ENCODE data around the gene MTHFD1L. TPM values are rescaled to one million over a fixed set of nuclear protein-coding genes. Genes with fewer than 3 reads are reported as not detected.

MTHFD1L gene
- total RNA-seq, 5 donors from 2014 or later (not counting 1 experiment from before 2014, with no cell fraction given): 9.3 to 34.2 (median 26.7) TPM

DNA sequence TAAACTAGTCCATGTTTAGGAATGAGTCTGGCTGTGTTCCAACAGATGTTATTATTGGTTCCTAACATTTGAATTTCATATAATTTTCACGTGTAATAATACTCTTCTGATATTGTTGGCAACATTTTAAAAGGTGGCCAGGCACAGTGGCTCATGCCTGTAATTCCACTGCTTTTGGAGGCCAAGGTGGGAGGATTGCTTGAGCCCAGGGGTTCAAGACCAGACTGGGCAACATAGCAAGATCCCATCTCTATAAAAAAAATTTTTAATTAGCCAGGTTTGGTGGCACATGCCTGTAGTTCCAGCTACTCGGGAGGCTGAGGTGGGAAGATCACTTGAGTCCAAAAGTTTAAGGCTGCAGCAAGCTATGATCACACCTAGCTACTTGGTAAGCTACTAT lies 116.2 kb downstream of the MTHFD1L start:
- DNase-seq (no peak), ATAC-seq (replicated peaks in 1 of 4) (no peak)
- no CpG with 5 or more reads among the region's 2 CpGs for WGBS (ENCODE audit: insufficient coverage)
- Mint-ChIP-seq H3K36me3 (peaks cover 13% of the 10 kb centered on the region), H3K9me3 (no peaks in the 10 kb centered on the region), H3K27ac (no peak overlapping the region), H3K27me3 (no peaks in the 10 kb centered on the region), H3K4me3 (no peak overlapping the region), H3K4me1 (no peaks in the 10 kb centered on the region)
- Histone ChIP-seq H3K4me1 (ENCODE audit: control insufficient read depth in 1 of 2, extremely low read depth in 1 of 2, insufficient read depth in 2 of 2, low read length in 2 of 2) (no peaks in the 10 kb centered on the region), H3K9me3 (no peaks in the 10 kb centered on the region), H3K36me3 (ENCODE audit: control insufficient read depth in 2 of 2, extremely low read depth in 1 of 2, insufficient read depth in 1 of 2, low read length in 1 of 2) (no peaks in the 10 kb centered on the region), H3K27ac (ENCODE audit: low read length) (no peak overlapping the region), H3K4me3 (ENCODE audit: control insufficient read depth in 1 of 2, extremely low read depth in 1 of 2, low read length in 1 of 2) (no peak overlapping the region), H3K27me3 (replicated peaks in 1 of 2; ENCODE audit: control insufficient read depth in 2 of 2, extremely low read depth in 1 of 2, insufficient read depth in 2 of 2, low read length in 1 of 2) (no peaks in the 10 kb centered on the region)
- CTCF ChIA-PET: no interaction called here
- POLR2A ChIA-PET: no interaction called here

- H3K27me3 ChIP-seq (replicated peaks in 1 of 2; ENCODE audit: control insufficient read depth in 2 of 2, extremely low read depth in 1 of 2, insufficient read depth in 2 of 2, low read length in 1 of 2): no peaks in the 10 kb centered on the region
- no peaks in the 10 kb centered on the region for H3K9me3 Mint-ChIP-seq
- DNase-seq: peak in 24 of 35 experiments; percentile 1 to 41 (median 10)
- no peaks in the 10 kb centered on the region for H3K36me3 ChIP-seq (ENCODE audit: control insufficient read depth in 2 of 2, extremely low read depth in 1 of 2, insufficient read depth in 1 of 2, low read length in 1 of 2)
- H3K27ac Mint-ChIP-seq: peak overlapping the region; percentile 90 to 93
- peak; percentile 75 to 92 (median 80) for ATAC-seq (replicated peaks in 1 of 4)
- peaks cover 0 to 8% (median 8%) of the 10 kb centered on the region in 3 donors for H3K4me1 Mint-ChIP-seq
- peak overlapping the region; percentile 48 for H3K27ac ChIP-seq (ENCODE audit: low read length)
- peak overlapping the region in 2 of 3 donors; percentile 45 to 60 for H3K4me3 Mint-ChIP-seq
- CTCF ChIA-PET: interaction anchor here in 1 of 2 donors (0.7 to 1.2 kb wide), 2 partner anchors 337 to 347 kb away, joined by 3 read pairs; no protein-coding TSS in a partner anchor
- H3K4me3 ChIP-seq (ENCODE audit: control insufficient read depth in 1 of 2, extremely low read depth in 1 of 2, low read length in 1 of 2): no peak overlapping the region
- H3K27me3 Mint-ChIP-seq: no peaks in the 10 kb centered on the region
- peaks cover 11% of the 10 kb centered on the region for H3K36me3 Mint-ChIP-seq
- H3K4me1 ChIP-seq (ENCODE audit: control insufficient read depth in 1 of 2, extremely low read depth in 1 of 2, insufficient read depth in 2 of 2, low read length in 2 of 2): peaks cover 0 to 6% of the 10 kb centered on the region in 2 experiments
- POLR2A ChIA-PET: no interaction called here
- no peaks in the 10 kb centered on the region for H3K9me3 ChIP-seq
- WGBS (ENCODE audit: insufficient coverage): 20% methylated on average over 2 of the region's 7 CpGs
These were observed 121.9 kb downstream of the MTHFD1L start for GRCh38 chr6:150987371-150987828.

- Histone ChIP-seq H3K9me3 (no peaks in the 10 kb centered on the region), H3K4me1 (ENCODE audit: control insufficient read depth in 1 of 2, extremely low read depth in 1 of 2, insufficient read depth in 2 of 2, low read length in 2 of 2) (peaks cover 0 to 6% of the 10 kb centered on the region in 2 experiments), H3K4me3 (ENCODE audit: control insufficient read depth in 1 of 2, extremely low read depth in 1 of 2, low read length in 1 of 2) (no peak overlapping the region), H3K27me3 (replicated peaks in 1 of 2; ENCODE audit: control insufficient read depth in 2 of 2, extremely low read depth in 1 of 2, insufficient read depth in 2 of 2, low read length in 1 of 2) (no peaks in the 10 kb centered on the region), H3K27ac (ENCODE audit: low read length) (peak overlapping the region; percentile 48), H3K36me3 (ENCODE audit: control insufficient read depth in 2 of 2, extremely low read depth in 1 of 2, insufficient read depth in 1 of 2, low read length in 1 of 2) (no peaks in the 10 kb centered on the region)
- no peaks in the 10 kb centered on the region for H3K27me3 Mint-ChIP-seq
- ATAC-seq (replicated peaks in 1 of 4) (peak in 1 of 4 experiments; percentile 22), DNase-seq (no peak)
- H3K4me3 Mint-ChIP-seq: no peak overlapping the region
- no peaks in the 10 kb centered on the region for H3K9me3 Mint-ChIP-seq
- CTCF ChIA-PET: interaction anchor here in 1 of 2 donors (0.7 to 0.9 kb wide), 3 partner anchors 18 to 1730 kb away, joined by 3 to 10 read pairs (median 3); no protein-coding TSS in a partner anchor
- WGBS (ENCODE audit: insufficient coverage): no CpG with 5 or more reads among the region's 5 CpGs
- POLR2A ChIA-PET: no interaction called here
- peak overlapping the region; percentile 90 to 93 for H3K27ac Mint-ChIP-seq
- peaks cover 0 to 8% (median 8%) of the 10 kb centered on the region in 3 donors for H3K4me1 Mint-ChIP-seq
- peaks cover 12% of the 10 kb centered on the region for H3K36me3 Mint-ChIP-seq
These were observed 122.5 kb downstream of the MTHFD1L start for GRCh38 chr6:150987855-150988464.

DNA sequence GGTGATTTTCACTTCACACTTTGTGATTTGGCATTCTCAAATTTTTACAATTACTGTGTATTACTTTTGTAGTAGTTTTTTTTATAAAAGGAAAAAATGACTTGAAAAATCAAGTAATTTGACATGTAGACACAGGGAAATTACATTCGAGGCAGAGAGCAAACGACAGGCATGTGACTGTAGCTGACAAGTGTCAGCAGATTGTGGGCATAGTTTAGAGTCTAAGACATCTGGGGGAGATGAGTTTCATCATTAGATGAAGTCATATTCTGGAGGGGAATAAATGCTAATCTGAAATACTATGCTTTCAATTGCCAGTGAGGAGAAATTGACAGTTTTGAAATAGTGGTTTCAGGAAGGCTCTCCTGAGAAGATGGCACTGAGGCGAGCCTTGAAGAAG lies 126.0 kb downstream of the MTHFD1L start:
- no peak overlapping the region for H3K27ac ChIP-seq (ENCODE audit: low read length)
- H3K27me3 ChIP-seq (replicated peaks in 1 of 2; ENCODE audit: control insufficient read depth in 2 of 2, extremely low read depth in 1 of 2, insufficient read depth in 2 of 2, low read length in 1 of 2): no peaks in the 10 kb centered on the region
- WGBS (ENCODE audit: insufficient coverage): 67% methylated on average over 3 of the region's 3 CpGs
- DNase-seq: no peak
- Mint-ChIP-seq H3K27ac (no peak overlapping the region), H3K36me3 (peaks cover 29% of the 10 kb centered on the region), H3K9me3 (peaks cover 0 to 2% (median 0%) of the 10 kb centered on the region in 3 donors), H3K27me3 (no peaks in the 10 kb centered on the region), H3K4me3 (no peak overlapping the region), H3K4me1 (peaks cover 0 to 8% (median 8%) of the 10 kb centered on the region in 3 donors)
- no peak for ATAC-seq (replicated peaks in 1 of 4)
- H3K4me3 ChIP-seq (ENCODE audit: control insufficient read depth in 1 of 2, extremely low read depth in 1 of 2, low read length in 1 of 2): no peak overlapping the region
- POLR2A ChIA-PET: no interaction called here
- CTCF ChIA-PET: no interaction called here
- peaks cover 0 to 4% of the 10 kb centered on the region in 2 donors for H3K36me3 ChIP-seq (ENCODE audit: control insufficient read depth in 2 of 2, extremely low read depth in 1 of 2, insufficient read depth in 1 of 2, low read length in 1 of 2)
- H3K9me3 ChIP-seq: no peaks in the 10 kb centered on the region
- peaks cover 0 to 6% of the 10 kb centered on the region in 2 experiments for H3K4me1 ChIP-seq (ENCODE audit: control insufficient read depth in 1 of 2, extremely low read depth in 1 of 2, insufficient read depth in 2 of 2, low read length in 2 of 2)

GRCh38 chr6:150992262-150992661 lies 126.8 kb downstream of the MTHFD1L start:
- Mint-ChIP-seq H3K27me3 (no peaks in the 10 kb centered on the region), H3K36me3 (peaks cover 30% of the 10 kb centered on the region), H3K4me3 (no peak overlapping the region), H3K4me1 (peaks cover 0 to 5% (median 5%) of the 10 kb centered on the region in 3 donors), H3K27ac (no peak overlapping the region), H3K9me3 (peaks cover 0 to 2% (median 0%) of the 10 kb centered on the region in 3 donors)
- DNase-seq (no peak), ATAC-seq (replicated peaks in 1 of 4) (no peak)
- Histone ChIP-seq H3K9me3 (no peaks in the 10 kb centered on the region), H3K4me3 (ENCODE audit: control insufficient read depth in 1 of 2, extremely low read depth in 1 of 2, low read length in 1 of 2) (no peak overlapping the region), H3K4me1 (ENCODE audit: control insufficient read depth in 1 of 2, extremely low read depth in 1 of 2, insufficient read depth in 2 of 2, low read length in 2 of 2) (peaks cover 0 to 5% of the 10 kb centered on the region in 2 experiments), H3K36me3 (ENCODE audit: control insufficient read depth in 2 of 2, extremely low read depth in 1 of 2, insufficient read depth in 1 of 2, low read length in 1 of 2) (peaks cover 0 to 7% of the 10 kb centered on the region in 2 donors), H3K27ac (ENCODE audit: low read length) (no peak overlapping the region), H3K27me3 (replicated peaks in 1 of 2; ENCODE audit: control insufficient read depth in 2 of 2, extremely low read depth in 1 of 2, insufficient read depth in 2 of 2, low read length in 1 of 2) (no peaks in the 10 kb centered on the region)
- CTCF ChIA-PET: no interaction called here
- POLR2A ChIA-PET: no interaction called here
- WGBS (ENCODE audit: insufficient coverage): 100% methylated on average over 1 of the region's 2 CpGs

- Mint-ChIP-seq H3K36me3 (peaks cover 30% of the 10 kb centered on the region), H3K4me3 (no peak overlapping the region), H3K4me1 (peaks cover 0 to under 1% (median under 1%) of the 10 kb centered on the region in 3 donors), H3K9me3 (peaks cover 0 to 2% (median 0%) of the 10 kb centered on the region in 3 donors), H3K27me3 (no peaks in the 10 kb centered on the region), H3K27ac (no peak overlapping the region)
- Histone ChIP-seq H3K9me3 (no peaks in the 10 kb centered on the region), H3K36me3 (ENCODE audit: control insufficient read depth in 2 of 2, extremely low read depth in 1 of 2, insufficient read depth in 1 of 2, low read length in 1 of 2) (peaks cover 0 to 7% of the 10 kb centered on the region in 2 donors), H3K4me3 (ENCODE audit: control insufficient read depth in 1 of 2, extremely low read depth in 1 of 2, low read length in 1 of 2) (no peak overlapping the region), H3K27ac (ENCODE audit: low read length) (no peak overlapping the region), H3K4me1 (ENCODE audit: control insufficient read depth in 1 of 2, extremely low read depth in 1 of 2, insufficient read depth in 2 of 2, low read length in 2 of 2) (peaks cover 0 to under 1% of the 10 kb centered on the region in 2 experiments), H3K27me3 (replicated peaks in 1 of 2; ENCODE audit: control insufficient read depth in 2 of 2, extremely low read depth in 1 of 2, insufficient read depth in 2 of 2, low read length in 1 of 2) (no peaks in the 10 kb centered on the region)
- POLR2A ChIA-PET: no interaction called here
- CTCF ChIA-PET: no interaction called here
- no peak for ATAC-seq (replicated peaks in 1 of 4)
- no peak for DNase-seq
- 87% methylated on average over 3 of the region's 5 CpGs for WGBS (ENCODE audit: insufficient coverage)
These were observed 127.2 kb downstream of the MTHFD1L start for GRCh38 chr6:150992703-150993102.
